ENCODE data around the gene ZNF574.

Gene ZNF574

GRCh38 chr19:42051166-42052115 is 24.5 kb upstream of the ZNF574 start:
- Histone ChIP-seq H3K9ac (ENCODE audit: low read depth, low read length) (no peak overlapping the region), H3K36me3 (ENCODE audit: insufficient read depth, low read length) (no peaks in the 10 kb centered on the region; the same call in 1 of the 2 replicates), H3K9me3 (ENCODE audit: control insufficient read depth, insufficient read depth, low read length) (no peaks in the 10 kb centered on the region), H3K4me1 (ENCODE audit: insufficient read depth, low read length) (no peaks in the 10 kb centered on the region)

GRCh38 chr19:42052241-42052863 is 23.6 kb upstream of the ZNF574 start:
- Histone ChIP-seq H3K36me3 (ENCODE audit: insufficient read depth, low read length) (peaks cover 3% of the 10 kb centered on the region), H3K9ac (ENCODE audit: low read depth, low read length) (no peak overlapping the region), H3K4me1 (ENCODE audit: insufficient read depth, low read length) (no peaks in the 10 kb centered on the region), H3K9me3 (ENCODE audit: control insufficient read depth, insufficient read depth, low read length) (no peaks in the 10 kb centered on the region)

- Histone ChIP-seq H3K4me1 (ENCODE audit: insufficient read depth, low read length) (no peaks in the 10 kb centered on the region), H3K9ac (ENCODE audit: low read depth, low read length) (no peak overlapping the region), H3K9me3 (ENCODE audit: control insufficient read depth, insufficient read depth, low read length) (no peaks in the 10 kb centered on the region), H3K36me3 (ENCODE audit: insufficient read depth, low read length) (peaks cover 3% of the 10 kb centered on the region)
These were observed 22.7 kb upstream of the ZNF574 start for GRCh38 chr19:42053037-42053935.

GRCh38 chr19:42054205-42054604 is 21.8 kb upstream of the ZNF574 start:
- peaks cover 3% of the 10 kb centered on the region for H3K36me3 ChIP-seq (ENCODE audit: insufficient read depth, low read length)
- H3K9me3 ChIP-seq (ENCODE audit: control insufficient read depth, insufficient read depth, low read length) = no peaks in the 10 kb centered on the region
- no peak overlapping the region for H3K9ac ChIP-seq (ENCODE audit: low read depth, low read length)
- H3K4me1 ChIP-seq (ENCODE audit: insufficient read depth, low read length) = no peaks in the 10 kb centered on the region

- Histone ChIP-seq H3K4me1 (ENCODE audit: insufficient read depth, low read length) (no peaks in the 10 kb centered on the region), H3K9ac (ENCODE audit: low read depth, low read length) (no peak overlapping the region), H3K36me3 (ENCODE audit: insufficient read depth, low read length) (peaks cover 7% of the 10 kb centered on the region), H3K9me3 (ENCODE audit: control insufficient read depth, insufficient read depth, low read length) (no peaks in the 10 kb centered on the region)
These were observed 18.1 kb upstream of the ZNF574 start for GRCh38 chr19:42057846-42058245.

- H3K9me3 ChIP-seq (ENCODE audit: control insufficient read depth, insufficient read depth, low read length) = no peaks in the 10 kb centered on the region
- H3K9ac ChIP-seq (ENCODE audit: low read depth, low read length) = no peak overlapping the region
- peaks cover 7% of the 10 kb centered on the region for H3K36me3 ChIP-seq (ENCODE audit: insufficient read depth, low read length)
- H3K4me1 ChIP-seq (ENCODE audit: insufficient read depth, low read length) = no peaks in the 10 kb centered on the region
These were observed 16.8 kb upstream of the ZNF574 start for GRCh38 chr19:42059196-42059595.

GRCh38 chr19:42060117-42060516 is 15.8 kb upstream of the ZNF574 start:
- Histone ChIP-seq H3K9me3 (ENCODE audit: control insufficient read depth, insufficient read depth, low read length) (no peaks in the 10 kb centered on the region), H3K9ac (ENCODE audit: low read depth, low read length) (no peak overlapping the region), H3K36me3 (ENCODE audit: insufficient read depth, low read length) (peaks cover 7% of the 10 kb centered on the region), H3K4me1 (ENCODE audit: insufficient read depth, low read length) (no peaks in the 10 kb centered on the region)

GRCh38 chr19:42062381-42062780 is 13.6 kb upstream of the ZNF574 start:
- Histone ChIP-seq H3K9ac (ENCODE audit: low read depth, low read length) (no peak overlapping the region), H3K4me1 (ENCODE audit: insufficient read depth, low read length) (no peaks in the 10 kb centered on the region), H3K9me3 (ENCODE audit: control insufficient read depth, insufficient read depth, low read length) (no peaks in the 10 kb centered on the region), H3K36me3 (ENCODE audit: insufficient read depth, low read length) (peaks cover 5% of the 10 kb centered on the region)

GRCh38 chr19:42064432-42064831 is 11.5 kb upstream of the ZNF574 start:
- Histone ChIP-seq H3K36me3 (ENCODE audit: insufficient read depth, low read length) (peaks cover 5% of the 10 kb centered on the region), H3K9me3 (ENCODE audit: control insufficient read depth, insufficient read depth, low read length) (no peaks in the 10 kb centered on the region), H3K4me1 (ENCODE audit: insufficient read depth, low read length) (no peaks in the 10 kb centered on the region), H3K9ac (ENCODE audit: low read depth, low read length) (no peak overlapping the region)

GRCh38 chr19:42065051-42065450 is 10.9 kb upstream of the ZNF574 start:
- Histone ChIP-seq H3K9me3 (ENCODE audit: control insufficient read depth, insufficient read depth, low read length) (no peaks in the 10 kb centered on the region), H3K36me3 (ENCODE audit: insufficient read depth, low read length) (peaks cover 5% of the 10 kb centered on the region), H3K4me1 (ENCODE audit: insufficient read depth, low read length) (no peaks in the 10 kb centered on the region), H3K9ac (ENCODE audit: low read depth, low read length) (no peak overlapping the region)

GRCh38 chr19:42065511-42065910 is 10.5 kb upstream of the ZNF574 start:
- H3K36me3 ChIP-seq (ENCODE audit: insufficient read depth, low read length) = peaks cover 5% of the 10 kb centered on the region
- H3K9ac ChIP-seq (ENCODE audit: low read depth, low read length) = no peak overlapping the region

GRCh38 chr19:42066075-42066754 is 9.8 kb upstream of the ZNF574 start:
- H3K9ac ChIP-seq (ENCODE audit: low read depth, low read length) = no peak overlapping the region
- H3K36me3 ChIP-seq (ENCODE audit: insufficient read depth, low read length) = peaks cover 5% of the 10 kb centered on the region
- peaks cover 5% of the 10 kb centered on the region; the same call in 1 of the 2 replicates for H3K4me1 ChIP-seq (ENCODE audit: insufficient read depth, low read length)
- H3K9me3 ChIP-seq (ENCODE audit: control insufficient read depth, insufficient read depth, low read length) = no peaks in the 10 kb centered on the region

More at GRCh38 chr19:42065511-42065910, 10.5 kb upstream of the ZNF574 start:
- Histone ChIP-seq H3K9me3 (ENCODE audit: control insufficient read depth, insufficient read depth, low read length) (no peaks in the 10 kb centered on the region), H3K4me1 (ENCODE audit: insufficient read depth, low read length) (peaks cover 2% of the 10 kb centered on the region; the same call in 1 of the 2 replicates)

- Histone ChIP-seq H3K36me3 (ENCODE audit: insufficient read depth, low read length) (peaks cover under 1% of the 10 kb centered on the region), H3K9me3 (ENCODE audit: control insufficient read depth, insufficient read depth, low read length) (no peaks in the 10 kb centered on the region), H3K4me1 (ENCODE audit: insufficient read depth, low read length) (peaks cover 5% of the 10 kb centered on the region; the same call in 1 of the 2 replicates), H3K9ac (ENCODE audit: low read depth, low read length) (no peak overlapping the region; the same call in 1 of the 2 replicates)
These were observed 8.6 kb upstream of the ZNF574 start for GRCh38 chr19:42067315-42067888.
